Urinary bladder (tissue), 4 donors: ENCODE data around the gene STX1A. TPM values are rescaled to one million over a fixed set of nuclear protein-coding genes. Genes with fewer than 3 reads are reported as not detected.
"Not testable (repeated sequence)": the region's sequence is repeated elsewhere in the genome, so short reads cannot be mapped to it uniquely, and the experiment has no call there.

Experiments
- DNase-seq: peaks from one replicate; pipeline ENCODE4 v3.0.0-alpha.2; 2015; ENCODE audit errors: extremely low spot score
- H3K27ac ChIP-seq: one replicate; pipeline ENCODE4 v1.5.1; 2013; ENCODE audit warnings: low read depth, mild to moderate bottlenecking, moderate library complexity
- H3K36me3 ChIP-seq: one replicate; pipeline ENCODE4 v1.6.1; 2013; ENCODE audit warnings: mild to moderate bottlenecking, moderate library complexity; ENCODE audit not compliant: insufficient read depth
- H3K4me1 ChIP-seq: one replicate; pipeline ENCODE4 v1.6.1; 2013; ENCODE audit warnings: mild to moderate bottlenecking, moderate library complexity; ENCODE audit not compliant: insufficient read depth
- H3K4me3 ChIP-seq: one replicate; pipeline ENCODE4 v1.5.1; 2013; ENCODE audit warnings: low read depth, low read length
- WGBS: extraction: QIAGEN DNeasy Blood & Tissue Kit; methylation state at CpG from one replicate; pipeline ENCODE4 v1.1.7; 2013; 5-methylcytosine and 5-hydroxymethylcytosine counted together
- polyA plus RNA-seq: library from polyadenylated mRNA; stranded (reverse); fragments of 200-250 nt; gene quantifications from one replicate; pipeline ENCODE4 v1.2.3, GENCODE V29; 2013
- total RNA-seq: library from RNA; depleted of rRNA; stranded (reverse); fragments of >200 nt; gene quantifications from one replicate; pipeline ENCODE4 v1.2.3, GENCODE V29; 2014
- donor health status: healthy with polysubstance abuse.
- donor health status: healthy.

Gene STX1A
- total and polyA plus RNA-seq, 2 donors, result 9.0 to 9.8 TPM

- Histone ChIP-seq H3K27ac (no peak overlapping the region), H3K4me3 (no peak overlapping the region), H3K4me1 (no peaks in the 10 kb centered on the region), H3K36me3 (no peaks in the 10 kb centered on the region)
- DNase-seq, result no peak
- 68% methylated on average over 1 of the region's 1 CpG for WGBS
Measured at GRCh38 chr7:73726083-73726466, 6.6 kb upstream of the STX1A start.

GRCh38 chr7:73723813-73724212 lies 4.3 kb upstream of the STX1A start:
- 88% methylated on average over 3 of the region's 3 CpGs for WGBS
- Histone ChIP-seq H3K4me1 (no peaks in the 10 kb centered on the region), H3K27ac (no peak overlapping the region), H3K4me3 (no peak overlapping the region), H3K36me3 (no peaks in the 10 kb centered on the region)
- DNase-seq, result no peak

DNA sequence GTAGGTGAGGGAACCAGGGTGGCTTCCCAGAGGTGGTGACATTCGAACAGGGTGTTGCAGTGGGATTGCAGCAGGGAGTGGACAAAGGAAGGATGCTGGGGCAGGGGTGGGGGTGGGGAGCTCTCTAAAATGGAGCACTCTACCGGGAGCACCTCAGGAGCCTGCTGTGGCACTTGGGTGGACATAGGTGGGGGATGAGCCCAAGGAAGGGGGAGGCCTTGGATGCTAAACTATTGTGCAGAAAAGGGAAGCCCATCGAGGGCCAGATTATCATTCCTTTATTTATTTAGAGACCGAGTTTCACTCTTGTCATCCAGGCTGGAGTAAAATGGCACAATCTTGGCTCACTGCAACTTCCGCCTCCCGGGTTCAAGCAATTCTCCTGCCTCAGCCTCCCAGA lies 3.3 kb upstream of the STX1A start:
- no peak for DNase-seq
- no peak overlapping the region for H3K4me3 ChIP-seq
- H3K4me1 ChIP-seq, result no peaks in the 10 kb centered on the region
- 68% methylated on average over 6 of the region's 6 CpGs for WGBS
- no peak overlapping the region for H3K27ac ChIP-seq
- no peaks in the 10 kb centered on the region for H3K36me3 ChIP-seq

DNA sequence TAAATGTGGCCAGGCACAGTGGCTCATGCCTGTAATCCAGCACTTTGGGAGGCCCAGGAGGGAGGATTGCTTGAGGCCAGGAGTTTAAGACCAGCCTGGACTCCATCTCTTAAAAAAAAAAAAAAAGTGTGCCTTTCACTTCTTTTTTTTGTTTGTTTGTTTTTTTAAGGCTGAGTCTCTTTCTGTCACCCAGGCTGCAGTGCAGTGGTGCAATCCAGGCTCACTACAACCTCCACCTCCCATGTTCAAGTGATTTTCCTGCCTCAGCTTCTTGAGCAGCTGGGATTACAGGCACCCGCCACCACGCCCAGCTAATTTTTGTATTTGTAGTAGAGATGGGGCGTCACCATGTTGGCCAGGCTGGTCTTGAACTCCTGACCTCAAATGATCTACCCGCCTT lies 2.7 kb upstream of the STX1A start:
- H3K4me3 ChIP-seq, H3K36me3 ChIP-seq, H3K4me1 ChIP-seq, DNase-seq, H3K27ac ChIP-seq: not testable (repeated sequence)
- 84% methylated on average over 4 of the region's 4 CpGs for WGBS

GRCh38 chr7:73721377-73721817 lies 1.9 kb upstream of the STX1A start:
- WGBS, result 61% methylated on average over 3 of the region's 3 CpGs
- no peak overlapping the region for H3K27ac ChIP-seq
- H3K36me3 ChIP-seq, result no peaks in the 10 kb centered on the region
- no peak for DNase-seq
- H3K4me1 ChIP-seq, result no peaks in the 10 kb centered on the region
- no peak overlapping the region for H3K4me3 ChIP-seq

DNA sequence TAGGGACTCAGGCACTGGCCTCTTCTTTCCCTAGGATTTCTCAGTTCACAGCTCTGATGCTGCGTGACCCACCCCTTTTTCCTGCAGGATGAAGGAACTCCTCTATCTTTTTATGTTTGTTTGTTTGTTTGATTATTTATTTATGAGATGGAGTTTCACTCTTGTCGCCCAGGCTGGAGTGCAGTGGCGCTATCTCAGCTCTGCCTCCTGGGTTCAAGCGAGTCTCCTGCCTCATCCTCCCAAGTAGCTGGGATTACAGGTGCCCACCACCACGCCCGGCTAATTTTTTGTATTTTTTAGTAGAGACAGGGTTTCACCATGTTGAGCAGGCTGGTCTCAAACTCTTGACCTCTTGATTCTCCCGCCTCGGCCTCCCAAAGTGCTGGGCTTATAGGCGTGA lies 974 bp upstream of the STX1A start:
- H3K4me1 ChIP-seq, result not testable (repeated sequence)

GRCh38 chr7:73719806-73720169 lies 319 bp upstream of the STX1A start:
- Histone ChIP-seq H3K36me3 (no peaks in the 10 kb centered on the region), H3K4me1 (no peaks in the 10 kb centered on the region), H3K4me3 (peak overlapping the region; percentile 86), H3K27ac (no peak overlapping the region)
- WGBS, result 10% methylated on average over 16 of the region's 16 CpGs
- no peak for DNase-seq

More for the DNA sequence above, 974 bp upstream of the STX1A start:
- not testable (repeated sequence) for H3K4me3 ChIP-seq, H3K27ac ChIP-seq, H3K36me3 ChIP-seq, DNase-seq
- WGBS, result 96% methylated on average over 9 of the region's 9 CpGs

GRCh38 chr7:73718438-73718881 lies 1.0 kb downstream of the STX1A start:
- 41% methylated on average over 9 of the region's 9 CpGs for WGBS
- Histone ChIP-seq H3K36me3 (no peaks in the 10 kb centered on the region), H3K4me1 (no peaks in the 10 kb centered on the region), H3K4me3 (peak overlapping the region; percentile 86), H3K27ac (no peak overlapping the region)
- DNase-seq, result no peak

DNA sequence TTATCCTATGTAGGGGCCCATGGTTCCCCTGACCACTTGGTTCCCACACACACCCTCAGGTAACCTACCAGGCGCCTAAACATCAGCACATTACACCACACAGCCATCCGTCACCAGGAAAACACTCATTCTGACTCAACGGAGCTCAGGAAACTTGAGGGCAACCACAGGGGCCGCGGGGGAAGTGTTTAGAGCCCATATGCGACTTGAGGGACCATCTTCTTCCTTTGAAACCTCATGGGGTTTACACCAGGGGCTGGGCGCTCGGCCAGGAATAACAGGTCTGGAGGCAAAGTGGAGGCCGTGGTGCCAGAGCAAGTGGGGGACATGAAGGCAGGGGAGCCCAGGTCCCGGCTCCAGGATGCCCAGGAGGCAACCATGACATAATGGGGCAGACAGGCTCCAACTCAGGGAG lies 1.5 kb downstream of the STX1A start:
- no peaks in the 10 kb centered on the region for H3K36me3 ChIP-seq
- no peak for DNase-seq
- H3K4me1 ChIP-seq, result no peaks in the 10 kb centered on the region
- WGBS, result 68% methylated on average over 10 of the region's 10 CpGs
- H3K4me3 ChIP-seq, result no peak overlapping the region
- H3K27ac ChIP-seq, result no peak overlapping the region

GRCh38 chr7:73717025-73717807 lies 2.3 kb downstream of the STX1A start:
- no peak overlapping the region for H3K4me3 ChIP-seq
- no peak for DNase-seq
- no peak overlapping the region for H3K27ac ChIP-seq
- WGBS, result 58% methylated on average over 13 of the region's 13 CpGs
- no peaks in the 10 kb centered on the region for H3K4me1 ChIP-seq
- H3K36me3 ChIP-seq, result no peaks in the 10 kb centered on the region

DNA sequence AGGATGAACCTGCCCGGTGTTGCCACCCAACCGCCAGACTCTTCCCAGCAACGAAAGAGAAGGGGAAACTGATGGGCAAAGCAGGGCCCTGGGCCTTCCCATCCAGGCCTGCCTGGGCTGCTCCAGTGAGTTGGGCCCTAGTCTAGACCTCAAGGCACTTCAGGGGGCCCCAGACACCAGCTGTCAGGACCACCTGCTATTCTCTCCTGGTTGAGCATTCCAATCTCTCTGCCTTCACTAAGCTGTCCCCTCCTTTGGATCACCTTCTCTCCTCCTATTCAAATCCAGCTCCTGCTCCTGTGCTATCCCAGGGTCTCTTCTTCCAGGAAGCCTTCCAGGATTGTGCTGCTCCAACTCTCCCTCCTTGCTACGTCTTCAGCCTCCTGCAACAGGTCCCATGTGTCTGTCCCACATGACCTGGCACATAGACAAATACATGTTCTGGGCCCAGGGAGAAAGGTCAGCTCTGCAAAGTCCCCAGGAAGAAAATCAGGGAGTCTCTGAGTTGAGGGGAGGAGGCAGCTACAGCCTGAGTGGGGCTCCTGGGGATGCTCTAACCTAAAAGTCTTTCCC lies 3.1 kb downstream of the STX1A start:
- no peak overlapping the region for H3K4me3 ChIP-seq
- no peak overlapping the region for H3K27ac ChIP-seq
- H3K36me3 ChIP-seq, result no peaks in the 10 kb centered on the region
- no peaks in the 10 kb centered on the region for H3K4me1 ChIP-seq
- 69% methylated on average over 4 of the region's 4 CpGs for whole genome bisulfite sequencing
- no peak for DNase-seq

- peak; percentile 72 for DNase-seq
- Histone ChIP-seq H3K36me3 (no peaks in the 10 kb centered on the region), H3K4me3 (no peak overlapping the region), H3K4me1 (no peaks in the 10 kb centered on the region), H3K27ac (no peak overlapping the region)
- WGBS, result 60% methylated on average over 16 of the region's 16 CpGs
Measured at GRCh38 chr7:73715648-73716317, 3.7 kb downstream of the STX1A start.

GRCh38 chr7:73713319-73713718 lies 6.2 kb downstream of the STX1A start:
- H3K4me1 ChIP-seq, H3K27ac ChIP-seq, H3K36me3 ChIP-seq, H3K4me3 ChIP-seq, DNase-seq: not testable (repeated sequence)
- WGBS, result 96% methylated on average over 6 of the region's 6 CpGs

DNA sequence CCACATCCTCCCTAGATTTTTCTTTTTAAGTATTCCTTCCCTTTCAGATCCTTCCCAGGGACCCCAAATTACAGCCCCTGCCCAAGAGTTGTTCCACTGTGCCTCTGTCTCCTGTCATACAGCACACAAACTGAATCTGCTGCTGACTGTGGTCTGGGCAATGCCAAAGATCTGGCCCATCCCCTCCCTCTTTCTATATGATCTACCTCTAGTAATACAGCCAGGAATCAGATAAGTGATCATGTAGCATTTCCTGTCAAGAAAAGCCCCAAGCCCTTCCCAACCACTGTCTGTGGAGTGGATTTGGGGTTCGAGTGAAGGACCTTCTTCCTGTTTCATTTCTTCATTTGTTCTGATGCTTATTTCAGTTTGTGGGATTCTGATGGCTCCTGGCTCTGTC lies 6.7 kb downstream of the STX1A start:
- no peaks in the 10 kb centered on the region for H3K4me1 ChIP-seq

More for the DNA sequence above, 6.7 kb downstream of the STX1A start:
- H3K36me3 ChIP-seq, result no peaks in the 10 kb centered on the region
- H3K27ac ChIP-seq, result no peak overlapping the region
- WGBS, result 77% methylated on average over 1 of the region's 1 CpG
- no peak for DNase-seq
- H3K4me3 ChIP-seq, result no peak overlapping the region
